ENCODE measurements around the gene ARSG. TPM values are rescaled to one million over a fixed set of nuclear protein-coding genes. Genes with fewer than 3 reads are reported as not detected.
"Not testable (repeated sequence)": the region's sequence is repeated elsewhere in the genome, so short reads cannot be mapped to it uniquely, and the experiment has no call there.

The ARSG gene
- polyA plus RNA-seq, 3 donors, result 4.2 to 6.8 (median 5.0) TPM

- no peak for DNase-seq (ENCODE audit: extremely low read depth in 1 of 11, low read depth in 9 of 11, low spot score in 4 of 11)
Measured at GRCh38 chr17:68298601-68299000, 7.3 kb downstream of the ARSG start.

DNA sequence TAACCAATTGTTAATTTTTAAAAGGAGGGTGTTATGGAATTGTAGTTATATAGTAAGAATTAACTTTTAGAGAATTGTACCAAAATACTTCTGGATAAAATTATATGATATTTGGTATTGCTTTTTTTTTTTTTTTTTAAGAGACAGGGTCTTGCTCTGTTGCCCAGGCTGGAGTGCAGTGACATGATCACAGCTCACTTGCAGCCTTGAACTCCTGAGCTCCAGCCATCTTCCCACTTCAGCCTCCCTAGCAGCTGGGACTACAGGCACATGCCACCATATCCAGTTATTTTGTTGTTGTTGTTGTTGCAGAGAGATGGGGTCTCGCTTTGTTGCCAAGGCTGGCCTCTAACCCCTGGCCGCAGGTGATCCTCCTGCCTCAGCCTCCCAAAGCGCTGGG is 8.5 kb downstream of the ARSG start:
- DNase-seq (ENCODE audit: extremely low read depth in 1 of 11, low read depth in 9 of 11, low spot score in 4 of 11), result no peak

GRCh38 chr17:68301438-68301959 is 10.2 kb downstream of the ARSG start:
- DNase-seq (ENCODE audit: extremely low read depth in 1 of 11, low read depth in 9 of 11, low spot score in 4 of 11), result no peak

DNA sequence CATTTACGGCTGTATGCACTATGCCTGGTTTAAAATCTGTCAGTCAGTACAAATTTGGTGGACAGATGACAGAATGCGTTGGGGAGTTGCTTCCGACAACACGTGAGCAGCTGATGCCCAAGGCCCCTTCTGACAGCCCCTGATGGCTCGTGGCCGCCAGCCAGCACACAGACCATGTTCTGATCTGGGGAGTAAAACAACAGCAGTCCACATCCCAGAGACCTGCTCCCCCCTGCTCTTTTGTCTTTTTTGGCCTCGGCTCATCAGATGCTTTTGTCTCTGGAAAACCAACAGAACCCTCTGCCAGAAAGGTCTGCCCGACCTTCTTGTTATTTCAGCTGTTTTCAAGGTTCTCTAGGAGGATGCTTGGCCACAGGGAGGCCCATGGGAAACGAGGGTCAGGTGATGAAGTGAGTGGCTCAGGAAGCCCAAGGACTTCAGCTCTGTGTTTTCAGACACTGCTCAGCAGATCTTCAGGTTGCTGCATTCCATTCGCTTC is 10.8 kb downstream of the ARSG start:
- no peak for DNase-seq (ENCODE audit: extremely low read depth in 1 of 11, low read depth in 9 of 11, low spot score in 4 of 11)

DNA sequence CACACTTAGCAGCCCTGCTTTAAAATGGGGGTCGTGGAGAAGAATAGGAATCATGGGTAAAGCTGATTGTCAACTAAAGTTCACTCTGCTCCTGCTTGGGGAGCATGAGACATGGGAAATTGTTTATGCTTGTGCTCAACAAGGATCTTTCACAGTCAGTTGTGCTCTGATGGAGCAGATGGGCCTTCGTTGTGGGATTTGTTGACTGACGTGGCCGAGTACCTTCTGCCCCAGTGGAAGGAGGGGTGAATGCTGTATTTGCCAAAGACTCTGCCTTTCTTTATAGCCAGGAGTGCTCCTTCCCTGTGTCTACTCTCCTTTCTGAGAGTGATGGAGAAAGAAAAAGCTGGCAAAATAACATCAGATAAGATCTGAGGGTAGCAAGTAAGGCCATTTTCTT is 11.4 kb downstream of the ARSG start:
- no peak for DNase-seq (ENCODE audit: extremely low read depth in 1 of 11, low read depth in 9 of 11, low spot score in 4 of 11)

DNA sequence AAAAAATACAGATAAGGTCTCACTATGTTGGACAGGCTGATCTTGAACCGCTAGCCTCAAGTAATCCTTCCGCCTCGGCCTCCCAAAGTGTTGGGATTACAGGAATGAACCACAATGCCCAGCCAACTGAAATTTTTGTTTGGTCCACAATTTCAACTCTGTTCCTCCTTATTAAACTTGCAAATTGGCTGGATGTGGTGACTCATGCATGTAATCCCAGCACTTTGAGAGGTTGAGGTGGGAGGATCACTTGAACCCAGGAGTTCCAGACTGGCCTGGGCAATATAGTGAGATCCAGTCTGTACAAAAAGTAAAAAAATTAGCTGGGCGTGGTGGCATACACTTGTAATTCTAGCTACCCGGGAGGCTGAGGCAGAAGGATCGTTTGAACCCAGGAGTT is 13.4 kb downstream of the ARSG start:
- no peak for DNase-seq (ENCODE audit: extremely low read depth in 1 of 11, low read depth in 9 of 11, low spot score in 4 of 11)

GRCh38 chr17:68305142-68305541 is 13.8 kb downstream of the ARSG start:
- DNase-seq (ENCODE audit: extremely low read depth in 1 of 11, low read depth in 9 of 11, low spot score in 4 of 11), result no peak

GRCh38 chr17:68306819-68307218 is 15.5 kb downstream of the ARSG start:
- no peak for DNase-seq (ENCODE audit: extremely low read depth in 1 of 11, low read depth in 9 of 11, low spot score in 4 of 11)

DNA sequence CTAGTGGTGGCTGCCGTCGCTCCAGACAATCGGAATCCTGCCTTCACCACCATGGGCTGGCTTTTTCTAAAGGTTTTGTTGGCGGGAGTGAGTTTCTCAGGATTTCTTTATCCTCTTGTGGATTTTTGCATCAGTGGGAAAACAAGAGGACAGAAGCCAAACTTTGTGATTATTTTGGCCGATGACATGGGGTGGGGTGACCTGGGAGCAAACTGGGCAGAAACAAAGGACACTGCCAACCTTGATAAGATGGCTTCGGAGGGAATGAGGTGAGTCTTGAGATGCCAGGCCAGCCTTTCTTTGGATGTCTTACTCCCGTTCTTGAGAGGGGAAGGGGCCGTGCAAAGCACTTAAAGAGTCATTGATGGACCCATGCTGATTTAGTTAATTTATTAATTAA is 16.1 kb downstream of the ARSG start:
- DNase-seq (ENCODE audit: extremely low read depth in 1 of 11, low read depth in 9 of 11, low spot score in 4 of 11), result no peak

GRCh38 chr17:68308486-68308885 is 17.2 kb downstream of the ARSG start:
- DNase-seq (ENCODE audit: extremely low read depth in 1 of 11, low read depth in 9 of 11, low spot score in 4 of 11), result not testable (repeated sequence)

DNA sequence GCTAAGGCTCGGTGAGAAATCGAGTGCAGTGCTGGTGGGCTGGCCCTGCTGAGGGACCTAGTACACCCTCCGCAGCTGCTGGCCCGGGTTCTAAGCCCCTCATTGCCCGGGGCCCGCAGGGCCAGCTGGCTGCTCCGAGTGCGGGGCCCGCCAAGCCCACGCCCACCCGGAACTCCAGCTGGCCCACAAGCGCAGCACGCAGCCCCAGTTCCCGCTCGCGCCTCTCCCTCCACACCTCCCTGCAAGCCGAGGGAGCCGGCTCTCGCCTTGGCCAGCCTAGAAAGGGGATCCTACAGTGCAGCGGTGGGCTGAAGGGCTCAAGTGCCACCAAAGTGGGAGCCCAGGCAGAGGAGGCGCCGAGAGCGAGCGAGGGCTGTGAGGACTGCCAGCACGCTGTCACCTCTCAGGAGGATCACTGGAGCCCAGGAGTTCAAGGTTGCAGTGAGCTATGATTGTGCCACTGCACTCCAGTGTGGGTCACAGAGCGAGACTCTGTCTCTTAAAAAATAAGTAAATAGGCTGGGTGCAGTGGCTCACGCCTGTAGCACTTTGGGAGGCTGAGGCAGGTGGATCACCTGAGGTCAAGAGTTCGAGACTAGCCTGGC is 17.9 kb downstream of the ARSG start:
- DNase-seq (ENCODE audit: extremely low read depth in 1 of 11, low read depth in 9 of 11, low spot score in 4 of 11), result not testable (repeated sequence)

GRCh38 chr17:68310152-68310551 is 18.9 kb downstream of the ARSG start:
- DNase-seq (ENCODE audit: extremely low read depth in 1 of 11, low read depth in 9 of 11, low spot score in 4 of 11), result no peak

DNA sequence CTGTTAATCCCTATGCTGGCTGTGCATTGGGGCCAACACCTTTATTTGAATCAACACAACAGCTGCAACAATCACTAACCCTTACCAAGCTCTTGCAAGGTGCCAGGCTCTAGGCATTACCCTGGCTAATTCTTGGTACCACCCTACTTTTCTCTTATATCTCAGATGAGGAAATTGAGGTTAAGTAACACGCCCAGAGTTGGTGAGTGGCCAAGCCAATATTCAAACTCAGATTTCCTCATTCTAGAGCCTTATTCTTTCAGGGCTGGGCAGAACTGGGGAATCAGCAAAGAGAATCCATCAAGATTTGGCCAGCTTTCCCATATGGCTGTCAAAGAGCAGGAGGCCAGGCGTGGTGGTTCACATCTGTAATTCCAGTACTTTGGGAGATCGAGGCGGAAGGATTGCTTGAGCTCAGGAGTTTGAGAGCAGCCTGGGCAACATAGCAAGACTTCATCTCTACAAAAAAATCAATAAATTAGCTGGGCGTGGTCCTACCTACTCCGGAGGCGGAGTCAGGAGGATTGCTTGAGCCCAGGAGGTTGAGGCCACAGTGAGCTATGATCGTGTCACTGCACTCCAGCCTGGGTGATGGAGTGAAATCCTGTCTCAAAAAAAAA is 23.7 kb downstream of the ARSG start:
- DNase-seq (ENCODE audit: extremely low read depth in 1 of 11, low read depth in 9 of 11, low spot score in 4 of 11), result no peak

GRCh38 chr17:68315930-68316329 is 24.6 kb downstream of the ARSG start:
- DNase-seq (ENCODE audit: extremely low read depth in 1 of 11, low read depth in 9 of 11, low spot score in 4 of 11), result no peak

GRCh38 chr17:68317458-68317857 is 26.2 kb downstream of the ARSG start:
- DNase-seq (ENCODE audit: extremely low read depth in 1 of 11, low read depth in 9 of 11, low spot score in 4 of 11), result no peak

- DNase-seq (ENCODE audit: extremely low read depth in 1 of 11, low read depth in 9 of 11, low spot score in 4 of 11), result no peak
Measured at GRCh38 chr17:68318103-68318991, 27.1 kb downstream of the ARSG start.

GRCh38 chr17:68319410-68320162 is 28.3 kb downstream of the ARSG start:
- no peak for DNase-seq (ENCODE audit: extremely low read depth in 1 of 11, low read depth in 9 of 11, low spot score in 4 of 11)

DNA sequence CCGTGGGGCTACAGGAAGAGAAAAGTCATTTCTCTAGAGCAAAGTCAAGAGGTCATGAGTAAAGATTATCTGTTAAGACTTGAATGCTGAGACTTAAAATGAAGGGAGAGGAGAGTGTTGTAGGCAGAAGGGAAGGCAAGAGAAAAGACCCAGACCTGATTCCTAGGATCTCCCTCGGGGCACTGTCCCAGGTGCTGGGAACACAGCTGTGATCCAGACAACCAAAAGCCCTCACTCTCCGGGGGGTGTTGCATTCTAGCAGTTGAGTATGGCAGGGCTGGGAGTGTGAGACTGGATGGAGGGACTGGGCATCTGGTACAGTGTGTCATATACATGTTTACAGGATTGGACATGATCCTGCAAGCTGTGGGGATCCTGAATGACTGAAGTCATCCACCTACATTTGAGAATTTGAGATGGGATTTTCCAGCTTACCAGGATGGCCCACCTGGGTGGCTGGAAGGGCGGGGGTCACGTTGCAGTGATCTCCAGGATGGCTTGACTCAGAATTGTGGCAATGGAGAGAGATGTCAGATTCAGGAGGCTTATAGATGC is 29.1 kb downstream of the ARSG start:
- no peak for DNase-seq (ENCODE audit: extremely low read depth in 1 of 11, low read depth in 9 of 11, low spot score in 4 of 11)
